PC-9 (cell line): ENCODE measurements around the gene GGACT. TPM values are rescaled to one million over a fixed set of nuclear protein-coding genes. Genes with fewer than 3 reads are reported as not detected.

Experiments used
- BruUV-seq: library from RNA; stranded (reverse); fragments of 400-500 nt; replicated peaks from 2 replicates; lab custom pipeline; 2021; lab: Mats Ljungman, UMichigan
- CTCF ChIA-PET: fragments of 300-600 bp; sonication (Branson Sonifier 250); formaldehyde crosslinking; loops from one replicate; lab custom pipeline; 2022; ENCODE audit warnings: antibody characterized with exemption; lab: Charles Lee
- POLR2A ChIA-PET: fragments of 300-600 bp; sonication (Branson Sonifier 250); formaldehyde crosslinking; loops from one replicate; lab custom pipeline; 2022; ENCODE audit warnings: antibody characterized with exemption; ENCODE audit not compliant: unreplicated experiment; lab: Charles Lee
- DNase-seq, 2 experiments: peaks; one replicate each; pipeline versions ENCODE4 v3.0.0 to v3.0.0-alpha.2; 2015 to 2022; ENCODE audit warnings: mixed read lengths in 1 of 2
- H2AFZ ChIP-seq: fragments of 200-600 bp; sonication (generic); 2 replicates; pipeline ENCODE4 v1.8.1; 2017; ENCODE audit warnings: antibody characterized with exemption
- H3F3A ChIP-seq: fragments of 200-600 bp; sonication (generic); 2 replicates; pipeline ENCODE4 v1.8.1; 2017; ENCODE audit warnings: antibody characterized with exemption, mild to moderate bottlenecking, low read depth; ENCODE audit not compliant: insufficient read depth
- H3K27ac ChIP-seq: fragments of 200-600 bp; sonication (generic); 2 replicates; pipeline ENCODE4 v1.6.1; 2016; ENCODE audit warnings: mixed run types
- H3K27me3 ChIP-seq: fragments of 200-600 bp; sonication (generic); 2 replicates; pipeline ENCODE4 v1.6.1; 2016; ENCODE audit warnings: low read depth, mixed run types; ENCODE audit not compliant: insufficient read depth
- H3K36me3 ChIP-seq: fragments of 200-600 bp; sonication (generic); 2 replicates; pipeline ENCODE4 v1.6.1; 2016; ENCODE audit warnings: low read depth, mixed run types
- H3K4me1 ChIP-seq: fragments of 200-600 bp; sonication (generic); replicated peaks from 2 replicates; pipeline ENCODE4 v1.6.1; 2016; ENCODE audit warnings: mixed run types; ENCODE audit not compliant: insufficient read depth
- H3K4me2 ChIP-seq: fragments of 200-600 bp; sonication (generic); 2 replicates; pipeline ENCODE4 v1.6.1; 2017; ENCODE audit warnings: mixed run types
- H3K4me3 ChIP-seq: fragments of 200-600 bp; sonication (generic); 2 replicates; pipeline ENCODE4 v1.6.1; 2016; ENCODE audit warnings: mixed run types
- H3K79me2 ChIP-seq: fragments of 200-600 bp; sonication (generic); 2 replicates; pipeline ENCODE4 v1.6.1; 2017; ENCODE audit warnings: low read depth, mixed run types
- H3K9me2 ChIP-seq: fragments of 200-600 bp; sonication (generic); 2 replicates; pipeline ENCODE4 v1.8.1; 2017; ENCODE audit warnings: mild to moderate bottlenecking; ENCODE audit not compliant: insufficient read depth
- H3K9me3 ChIP-seq: fragments of 200-600 bp; sonication (generic); 2 replicates; pipeline ENCODE4 v1.8.1; 2016; ENCODE audit warnings: low read depth; ENCODE audit not compliant: insufficient read depth
- H4K20me1 ChIP-seq: fragments of 200-600 bp; sonication (generic); 2 replicates; pipeline ENCODE4 v1.8.1; 2017; ENCODE audit not compliant: insufficient read depth
- CTCF ChIP-seq: fragments of 200-600 bp; sonication (generic); conservative IDR thresholded peaks from 2 replicates; pipeline ENCODE4 v1.6.1; 2017; ENCODE audit warnings: mixed run types, antibody characterized with exemption, mild to moderate bottlenecking, moderate library complexity
- EZH2 ChIP-seq: fragments of 200-600 bp; sonication (generic); IDR thresholded peaks from 2 replicates; pipeline ENCODE4 v1.8.0; 2017; ENCODE audit warnings: antibody characterized with exemption, low read depth
- intact Hi-C: fragments of 100-400 bp; cut with micrococcal nuclease; formaldehyde crosslinking; loops from one replicate; pipeline ENCODE4 v1.10.0; 2022; ENCODE audit not compliant: unreplicated experiment
- total RNA-seq: library from RNA; stranded (reverse); gene quantifications from 2 replicates; pipeline ENCODE4 v1.2.3, GENCODE V29; 2021

Gene GGACT
- total RNA-seq, 1 experiment from 2014 or later = 4.9 TPM

DNA sequence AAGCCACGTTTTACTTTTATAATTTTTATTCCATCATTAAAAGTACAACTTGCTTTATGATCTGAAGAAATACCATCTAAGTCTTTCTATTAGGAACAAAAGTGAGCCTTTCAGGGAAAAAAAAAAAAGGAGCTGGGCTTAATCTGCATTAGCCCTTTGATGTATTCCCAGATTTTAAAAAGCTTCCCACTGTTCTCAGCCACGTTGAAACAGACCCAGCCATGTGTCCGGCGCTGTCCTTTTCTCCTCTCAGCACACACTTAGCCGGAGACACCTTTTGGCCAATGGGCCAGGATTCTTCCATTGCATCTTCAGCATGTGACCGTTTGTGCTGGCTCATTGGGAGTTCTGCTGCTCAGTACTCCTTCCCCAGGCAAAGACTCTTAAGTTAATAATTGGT is 105.5 kb downstream of the GGACT start:
- H3K36me3 ChIP-seq = no peaks in the 10 kb centered on the region
- H3K9me2 ChIP-seq = no peaks in the 10 kb centered on the region
- DNase-seq = no peak
- POLR2A ChIA-PET = no interaction called here
- no peaks in the 10 kb centered on the region for H3K9me3 ChIP-seq
- no peak for TF ChIP-seq CTCF
- TF ChIP-seq EZH2 = no peak
- H3K4me1 ChIP-seq = 0 out of 2 replicates have a peak, but pooled peaks cover 4% of the 10 kb centered on the region
- H4K20me1 ChIP-seq = no peaks in the 10 kb centered on the region
- no peak overlapping the region for H3K4me3 ChIP-seq
- no peaks in the 10 kb centered on the region for H3K79me2 ChIP-seq
- no TSS peak for BruUV-seq
- H3K27ac ChIP-seq = no peak overlapping the region
- CTCF ChIA-PET = no interaction called here
- no peaks in the 10 kb centered on the region for H3K27me3 ChIP-seq
- H3K4me2 ChIP-seq = no peak overlapping the region
- intact Hi-C loops = loop anchor here (2.0 kb wide), 1 partner anchor 74 kb away; no protein-coding TSS in a partner anchor
- no peaks in the 10 kb centered on the region for H3F3A ChIP-seq
- no peak overlapping the region for H2AFZ ChIP-seq

- Histone ChIP-seq H2AFZ (no peak overlapping the region), H3K36me3 (no peaks in the 10 kb centered on the region), H3K9me2 (no peaks in the 10 kb centered on the region), H3K4me2 (no peak overlapping the region), H3K9me3 (no peaks in the 10 kb centered on the region), H4K20me1 (no peaks in the 10 kb centered on the region), H3K79me2 (no peaks in the 10 kb centered on the region), H3K4me1 (0 out of 2 replicates have a peak, but pooled peaks cover 4% of the 10 kb centered on the region), H3K27ac (no peak overlapping the region), H3K4me3 (no peak overlapping the region), H3K27me3 (no peaks in the 10 kb centered on the region), H3F3A (no peaks in the 10 kb centered on the region)
- ChIA-PET POLR2A (no interaction called here), CTCF (no interaction called here)
- TF ChIP-seq CTCF = no peak
- TF ChIP-seq EZH2 = no peak
- DNase-seq = no peak
- no TSS peak for BruUV-seq
- intact Hi-C loops = no loop called here
Measured at GRCh38 chr13:100480676-100481075, 107.9 kb downstream of the GGACT start.

Other genes starting within 250 kb of the GGACT start
- gene TMTC4, start 86.0 kb upstream of the GGACT start, total RNA-seq = 16.2 and 22.9 TPM in 2 replicates